HepG2 (cell line): ENCODE results near the gene TGM3.

Experiments
- HNRNPH1 ChIP-seq: fragments of 200-400 bp; formaldehyde crosslinking; optimal IDR thresholded peaks from 2 replicates; pipeline ENCODE3; 2017; ENCODE audit warnings: mild to moderate bottlenecking, low read depth, low read length
- JUND ChIP-seq: sonication (generic); formaldehyde crosslinking; IDR thresholded peaks from 2 replicates; pipeline ENCODE4 v1.8.0; 2022; ENCODE audit warnings: mild to moderate bottlenecking, missing genetic modification reagents
- KLF11 ChIP-seq: IDR thresholded peaks from 2 replicates; pipeline ENCODE4 v1.6.1; 2016; ENCODE audit warnings: missing compliant biosample characterization
- MLLT10 ChIP-seq: sonication (generic); formaldehyde crosslinking; IDR thresholded peaks from 2 replicates; pipeline ENCODE4 v1.4.0; 2020; ENCODE audit warnings: missing genetic modification reagents
- POLR2A ChIP-seq, 2 experiments: IDR thresholded peaks; 2 replicates each; pipeline ENCODE4 v1.6.1; 2011; ENCODE audit warnings: low read depth in 2 of 2, low read length in 2 of 2, mild to moderate bottlenecking in 1 of 2, moderate library complexity in 1 of 2; ENCODE audit not compliant: insufficient read depth in 1 of 2
- POLR2AphosphoS5 ChIP-seq: IDR thresholded peaks from 2 replicates; pipeline ENCODE4 v1.6.1; 2012; ENCODE audit warnings: low read depth, low read length
- USF2 ChIP-seq, 2 experiments: sonication (generic) in 1 of 2; formaldehyde crosslinking in 1 of 2; IDR thresholded peaks; 2 replicates each; pipeline versions ENCODE4 v1.5.1 to v1.6.1; 2011 to 2020; ENCODE audit warnings: borderline replicate concordance in 1 of 2, low read depth in 1 of 2, low read length in 1 of 2, mild to moderate bottlenecking in 1 of 2, missing genetic modification reagents in 1 of 2, moderate library complexity in 1 of 2
- ZBTB10 ChIP-seq: sonication (generic); formaldehyde crosslinking; IDR thresholded peaks from 2 replicates; pipeline ENCODE4 v1.4.0; 2020; ENCODE audit warnings: missing genetic modification reagents, borderline replicate concordance
- ZNF530 ChIP-seq: sonication (generic); formaldehyde crosslinking; IDR thresholded peaks from 2 replicates; pipeline ENCODE4 v1.5.0; 2020; ENCODE audit warnings: low read depth, mild to moderate bottlenecking, missing genetic modification reagents
- ZNF704 ChIP-seq: sonication (generic); formaldehyde crosslinking; IDR thresholded peaks from 2 replicates; pipeline ENCODE4 v1.8.1; 2023; ENCODE audit warnings: mild to moderate bottlenecking, inconsistent platforms, moderate library complexity, missing genetic modification reagents, borderline replicate concordance
- ZNF83 ChIP-seq: sonication (generic); formaldehyde crosslinking; IDR thresholded peaks from 2 replicates; pipeline ENCODE4 v1.4.0; 2020; ENCODE audit warnings: missing genetic modification reagents, mild to moderate bottlenecking, borderline replicate concordance
- ZNF879 ChIP-seq: sonication (generic); formaldehyde crosslinking; IDR thresholded peaks from 2 replicates; pipeline ENCODE4 v1.8.1; 2023; ENCODE audit warnings: missing genetic modification reagents

GRCh38 chr20:2353231-2353630, 57.4 kb downstream of the TGM3 start:
- TF ChIP-seq JUND (CRISPR knock-in tag) (no peak), KLF11 (CRISPR knock-in tag) (no peak), ZBTB10 (no peak), ZNF704 (no peak), MLLT10 (CRISPR knock-in tag) (no peak), USF2 (IDR thresholded peaks at IDR 0.05; ENCODE audit: low read depth, low read length) (no peak), USF2 (CRISPR knock-in tag; IDR thresholded peaks at IDR 0.05; ENCODE audit: borderline replicate concordance) (no peak), ZNF530 (CRISPR knock-in tag) (no peak), HNRNPH1 (no peak), ZNF879 (no peak), ZNF83 (CRISPR knock-in tag) (no peak), POLR2AphosphoS5 (no peak), POLR2A (IDR thresholded peaks at IDR 0.05; ENCODE audit: insufficient read depth in 1 of 2, low read depth in 2 of 2, low read length in 2 of 2) (no peak)
